GM18511 (cell line): ENCODE measurements around the gene ARHGAP4.

ENCODE experiments used
- ATAC-seq: cut with Tn5 transposase; IDR thresholded peaks from one replicate; pipeline ENCODE4 v1.9.1; 2021; ENCODE audit warnings: mild to moderate bottlenecking, moderate library complexity; ENCODE audit not compliant: unreplicated experiment

Gene ARHGAP4

GRCh38 chrX:153947009-153947769 is 21.1 kb upstream of the ARHGAP4 start:
- ATAC-seq = peak; percentile 84

DNA sequence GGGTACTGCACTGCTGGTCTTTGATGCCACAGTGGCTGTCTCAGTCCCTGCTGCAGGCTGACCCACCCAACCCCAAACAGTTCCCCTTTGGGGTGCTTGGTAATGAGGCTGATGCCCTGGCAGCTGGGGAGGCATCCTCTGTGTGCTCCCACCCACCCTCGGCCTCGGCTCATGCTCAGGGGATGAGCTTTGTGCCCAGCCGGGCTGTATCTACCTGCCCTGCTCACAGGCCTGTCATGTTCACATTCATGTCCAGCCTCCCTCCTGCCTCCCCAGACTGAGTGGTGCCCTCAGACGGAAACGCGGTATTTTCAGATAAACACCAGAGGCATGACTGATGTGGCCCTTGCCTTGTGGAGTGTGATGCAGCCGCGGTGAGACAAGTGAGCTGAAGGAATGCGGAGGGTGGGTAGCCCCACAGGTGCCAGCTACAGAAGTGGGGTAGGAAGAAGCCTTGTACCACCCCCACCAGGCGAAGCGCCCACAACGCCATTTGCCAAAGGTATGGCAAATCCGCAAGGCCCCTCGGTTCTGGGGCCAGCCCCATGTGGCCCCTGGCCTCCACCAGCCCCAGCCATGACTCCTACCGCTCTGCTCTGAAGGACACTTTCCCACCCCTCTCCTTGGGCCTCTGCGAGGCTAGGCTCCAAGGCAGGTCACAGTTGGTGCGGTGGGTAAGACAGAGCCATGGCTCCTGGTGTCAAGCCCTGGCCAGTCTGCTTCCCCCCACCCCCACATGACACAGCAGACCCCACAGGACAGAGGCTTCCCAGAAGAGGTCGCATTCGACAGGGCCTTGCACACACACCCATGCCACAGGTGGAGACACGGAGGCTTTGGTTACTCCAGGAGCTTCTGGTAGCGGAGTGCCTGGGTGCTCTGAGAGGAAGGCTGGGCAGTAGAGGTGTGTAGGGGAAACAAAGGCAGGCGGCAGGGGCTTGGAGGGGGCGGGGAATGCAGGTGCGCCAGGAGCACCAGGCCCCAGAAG is 20.2 kb upstream of the ARHGAP4 start:
- no peak for ATAC-seq

- no peak for ATAC-seq
These were observed 18.7 kb upstream of the ARHGAP4 start for GRCh38 chrX:153944800-153945150.

DNA sequence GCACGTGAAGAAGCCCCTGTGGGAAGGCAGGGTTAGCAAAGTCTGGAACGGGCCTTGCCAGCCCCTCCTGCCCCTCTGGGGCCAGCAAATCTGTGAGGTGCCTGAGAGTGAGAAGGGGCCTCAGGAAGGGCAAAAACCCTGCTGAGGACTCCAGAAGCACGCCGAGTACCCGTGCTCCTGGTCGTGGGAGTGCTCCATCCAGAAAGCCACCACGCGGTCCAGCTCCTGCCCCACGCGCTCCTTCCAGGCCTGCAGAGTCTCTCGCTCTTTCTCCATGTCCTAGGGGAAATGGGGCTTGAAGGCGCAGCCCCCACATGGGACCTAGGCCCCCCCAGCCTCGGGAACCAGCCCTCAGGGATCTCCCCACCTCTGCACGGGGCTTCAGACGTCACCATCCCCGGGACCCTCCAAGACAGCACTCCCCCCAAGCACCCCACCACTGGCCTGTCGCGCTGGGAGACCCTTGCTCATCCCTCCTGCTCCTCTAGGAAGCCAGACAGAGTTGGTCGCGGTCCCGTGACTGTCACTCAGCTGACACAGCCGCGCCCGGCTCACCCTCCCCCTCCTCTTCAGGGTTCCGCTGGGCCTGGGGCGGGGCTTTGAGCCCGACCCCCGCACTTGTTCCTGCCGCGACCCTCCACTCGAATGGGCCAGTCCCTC is 18.2 kb upstream of the ARHGAP4 start, which contains the start of gene RENBP:
RENBP (minus strand) TSS at position 504 of the 660 bp plus-strand sequence; CDS start at position 471, 33 bp downstream.
- no peak for ATAC-seq

DNA sequence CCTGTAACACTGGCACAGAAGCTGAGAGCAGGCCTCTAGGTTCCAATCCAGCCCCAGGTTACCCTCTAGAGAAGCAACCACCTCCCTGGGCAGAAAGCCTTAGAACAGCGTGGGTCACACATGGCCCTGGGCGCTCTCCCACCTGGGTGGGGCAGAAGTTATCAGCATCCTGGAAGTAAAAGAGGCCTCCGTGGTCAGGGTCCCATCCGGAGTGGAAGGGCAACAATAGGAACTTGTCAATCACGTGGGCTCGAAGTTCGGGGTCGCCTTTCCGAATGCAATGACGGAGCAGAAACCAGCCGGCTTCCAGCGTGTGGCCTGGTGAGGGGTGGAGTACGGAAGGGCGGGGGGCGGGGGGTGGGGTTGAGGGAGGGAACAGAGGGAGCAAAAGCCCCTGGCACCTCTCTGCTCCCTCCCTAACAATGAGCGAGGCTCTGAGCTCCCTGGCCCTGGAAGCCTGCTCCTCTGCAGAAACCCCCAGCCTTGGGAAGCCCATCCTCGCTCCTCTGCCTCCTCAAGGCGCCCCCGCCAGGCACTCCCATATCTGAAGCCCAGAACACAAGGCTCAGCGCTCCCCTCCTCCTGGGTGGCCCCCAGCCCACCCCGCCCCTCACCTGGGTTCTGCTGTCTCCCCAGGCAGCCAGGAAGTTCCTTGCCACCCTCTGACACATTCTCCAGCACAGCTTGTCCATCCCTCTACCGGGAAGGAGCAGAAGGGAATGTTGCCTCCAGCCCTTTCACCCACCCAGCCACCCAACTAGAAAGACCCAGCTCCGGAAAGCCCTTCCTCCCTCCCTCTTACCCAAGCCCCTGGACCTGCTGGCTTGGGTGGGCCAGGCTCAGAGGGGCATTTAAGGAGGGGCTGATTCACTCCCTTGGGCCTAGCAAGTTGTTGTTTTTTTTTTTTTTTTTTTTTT is 15.5 kb upstream of the ARHGAP4 start:
- no peak for ATAC-seq

DNA sequence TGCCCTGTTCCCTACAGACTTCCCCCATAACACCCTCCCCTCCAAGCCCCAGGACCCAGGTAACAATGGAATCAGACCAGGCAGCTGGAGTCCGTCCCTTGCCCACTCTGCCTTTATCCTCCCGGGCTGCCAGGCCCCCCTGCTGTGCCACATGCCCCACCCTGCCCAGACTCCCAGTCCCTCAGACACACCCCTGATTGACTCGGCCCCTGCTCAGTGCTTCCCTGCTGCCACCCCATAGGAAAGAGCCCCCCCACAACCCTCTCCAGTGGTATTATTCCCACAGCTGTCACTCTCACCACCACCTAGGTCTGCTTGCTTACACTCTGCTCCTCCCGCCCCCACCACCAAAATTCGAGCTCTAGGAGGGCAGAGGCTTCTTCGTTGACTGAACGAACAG is 13.5 kb upstream of the ARHGAP4 start:
- ATAC-seq = no peak

- ATAC-seq = no peak
These were observed 12.2 kb upstream of the ARHGAP4 start for GRCh38 chrX:153938226-153938786.

DNA sequence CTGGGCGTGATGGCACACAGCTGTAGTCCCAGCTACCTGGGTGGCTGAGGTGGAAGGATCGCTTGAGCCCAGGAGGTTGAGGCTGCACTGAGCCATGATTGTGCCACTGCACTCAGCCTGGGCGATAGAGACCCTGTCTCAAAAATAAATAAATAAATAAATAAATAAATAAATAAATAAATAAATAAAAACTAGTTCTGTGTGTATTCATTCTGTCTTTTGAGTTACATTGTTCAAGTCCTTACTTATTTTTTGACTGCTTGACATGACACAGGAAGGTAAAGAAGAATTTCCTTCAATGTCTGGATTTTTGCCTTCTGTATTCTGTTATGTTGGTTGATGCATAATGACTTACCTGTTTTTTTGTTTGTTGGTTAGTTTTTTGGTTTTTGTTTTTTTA is 11.0 kb upstream of the ARHGAP4 start:
- no peak for ATAC-seq

DNA sequence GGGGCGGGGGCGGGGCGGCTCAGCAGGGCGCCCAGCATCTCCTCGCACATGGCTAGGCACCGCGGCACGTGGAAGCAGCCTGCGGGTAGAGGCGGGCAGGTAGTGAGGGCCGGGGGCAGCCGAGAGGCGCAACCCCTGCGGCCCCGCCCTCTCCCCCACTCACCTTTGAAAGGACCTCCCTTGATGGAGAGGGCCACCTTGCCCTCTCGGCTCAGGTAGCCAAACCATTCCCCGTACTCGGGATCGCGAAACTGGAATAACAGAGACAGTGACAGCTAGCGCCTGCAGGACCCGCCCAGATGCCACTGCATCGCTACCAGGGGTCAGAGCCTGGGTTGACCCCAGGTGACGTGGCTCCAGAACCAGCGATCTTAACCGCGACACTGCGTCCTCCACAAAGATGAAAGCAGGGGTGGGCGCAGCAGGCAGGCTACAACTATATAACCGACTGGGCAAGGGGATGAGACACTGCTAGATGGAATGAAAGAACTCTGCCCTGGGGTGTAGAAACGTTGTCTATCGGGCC is 9.3 kb upstream of the ARHGAP4 start:
- ATAC-seq = no peak

- peak; percentile 91 for ATAC-seq
These were observed 8.8 kb upstream of the ARHGAP4 start, which contains the start of gene NAA10 for GRCh38 chrX:153934762-153935325. TSS of gene NAA10 (minus strand) at chrX:153935037. CDS start at chrX:153934904, 133 bp downstream.

DNA sequence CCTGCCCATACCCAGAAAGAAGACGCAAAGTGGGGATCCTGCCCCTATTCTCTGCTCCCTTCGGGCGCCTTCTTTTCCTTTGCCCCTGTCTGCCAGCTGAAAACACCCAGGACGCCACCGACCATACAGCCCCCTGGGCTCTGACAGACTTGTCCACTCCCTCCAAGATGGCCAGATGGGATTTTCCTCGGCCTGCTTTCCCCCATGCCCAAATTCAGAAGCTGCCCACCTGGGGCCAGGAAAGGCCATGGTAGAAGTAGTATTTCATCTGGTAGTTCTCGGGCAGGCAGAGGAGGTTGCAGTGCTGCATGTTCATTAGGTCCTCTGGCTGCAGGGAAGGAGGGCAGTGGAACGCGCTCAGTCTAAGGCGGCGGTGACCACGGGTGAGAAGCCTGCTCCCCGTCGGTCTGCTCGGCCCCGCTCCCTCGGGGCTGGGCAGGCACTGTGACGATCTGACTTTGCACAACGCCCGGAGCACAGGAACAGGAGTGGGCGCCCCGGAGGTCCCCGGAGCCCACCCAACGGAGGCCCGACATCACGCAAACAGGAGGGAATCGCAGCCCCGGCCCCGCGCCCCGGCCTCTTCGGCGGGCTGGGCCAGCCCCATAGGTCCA is 8.2 kb upstream of the ARHGAP4 start:
- ATAC-seq = peak; percentile 20

- no peak for ATAC-seq
These were observed 7.7 kb upstream of the ARHGAP4 start for GRCh38 chrX:153933748-153934147.

GRCh38 chrX:153932220-153932915 is 6.3 kb upstream of the ARHGAP4 start:
- no peak for ATAC-seq

- ATAC-seq = no peak
These were observed 5.7 kb upstream of the ARHGAP4 start for GRCh38 chrX:153931748-153932147.

GRCh38 chrX:153931151-153931550 is 5.1 kb upstream of the ARHGAP4 start:
- no peak for ATAC-seq

GRCh38 chrX:153930011-153930910 is 4.2 kb upstream of the ARHGAP4 start:
- ATAC-seq = no peak

DNA sequence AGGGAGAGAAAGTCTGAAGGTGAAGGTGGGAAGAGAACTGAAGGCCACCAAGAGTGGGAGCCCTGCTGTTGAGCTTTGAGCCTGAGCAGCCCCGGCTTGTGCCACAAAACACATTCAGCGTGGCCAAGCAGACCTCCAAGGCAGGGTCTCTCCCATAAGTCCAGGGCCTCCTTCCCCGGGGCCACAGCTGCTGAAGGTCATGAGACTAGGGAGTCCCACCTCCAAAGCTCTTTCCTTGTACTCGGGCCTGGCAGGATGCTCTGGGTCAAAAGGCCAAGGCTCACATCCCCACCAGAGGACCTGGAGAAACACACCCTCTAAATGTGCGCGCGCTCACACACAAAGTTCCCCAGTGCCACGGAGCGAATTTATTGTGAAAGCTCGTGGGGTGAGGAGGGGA is 3.5 kb upstream of the ARHGAP4 start:
- no peak for ATAC-seq
